WTC11 (cell line): ENCODE results near the gene JUP. TPM values are rescaled to one million over a fixed set of nuclear protein-coding genes. Genes with fewer than 3 reads are reported as not detected.

Source experiments
- ATAC-seq: fragments of 200-7000 bp; cut with Tn5 transposase; 2 replicates; pipeline ENCODE4 v1.10.0; 2021; ENCODE audit warnings: mild to moderate bottlenecking, moderate library complexity
- CTCF ChIA-PET: fragments of 300-600 bp; sonication (Branson Sonifier 250); formaldehyde crosslinking; loops from one replicate; lab custom pipeline; 2021; ENCODE audit warnings: antibody characterized with exemption; lab: Charles Lee
- POLR2A ChIA-PET: fragments of 350-600 bp; sonication (Branson Sonifier 250); formaldehyde crosslinking; loops from one replicate; lab custom pipeline; 2021; ENCODE audit warnings: antibody characterized with exemption; lab: Charles Lee
- DNase-seq: peaks from one replicate; pipeline ENCODE4 v3.0.0; 2021; ENCODE audit warnings: low spot score
- H3K27ac Mint-ChIP-seq: 2 replicates; pipeline ENCODE4 v1.8.0; 2021; ENCODE audit warnings: mixed read lengths
- H3K27me3 Mint-ChIP-seq: 2 replicates; pipeline ENCODE4 v1.8.0; 2021; ENCODE audit warnings: low read depth, mild to moderate bottlenecking, moderate library complexity, mixed read lengths
- H3K36me3 Mint-ChIP-seq: 2 replicates; pipeline ENCODE4 v1.8.0; 2021; ENCODE audit warnings: mixed read lengths
- H3K4me1 Mint-ChIP-seq: 2 replicates; pipeline ENCODE4 v1.8.0; 2022; ENCODE audit warnings: mixed read lengths
- H3K4me3 Mint-ChIP-seq: 2 replicates; pipeline ENCODE4 v1.8.0; 2021; ENCODE audit warnings: mild to moderate bottlenecking, moderate library complexity, mixed read lengths
- H3K9me3 Mint-ChIP-seq: 2 replicates; pipeline ENCODE4 v1.8.0; 2021; ENCODE audit warnings: mixed read lengths
- CREB1 ChIP-seq: sonication (generic); formaldehyde crosslinking; IDR thresholded peaks from 2 replicates; pipeline ENCODE4 v1.8.0; 2023; ENCODE audit warnings: mild to moderate bottlenecking, missing genetic modification reagents
- FOXK1 ChIP-seq: sonication (generic); formaldehyde crosslinking; IDR thresholded peaks from 2 replicates; pipeline ENCODE4 v1.8.0; 2022; ENCODE audit warnings: mild to moderate bottlenecking, moderate library complexity, missing genetic modification reagents
- FOXP1 ChIP-seq: sonication (generic); formaldehyde crosslinking; IDR thresholded peaks from 2 replicates; pipeline ENCODE4 v1.8.0; 2022; ENCODE audit warnings: missing genetic modification reagents, mild to moderate bottlenecking, moderate library complexity, borderline replicate concordance
- GABPB1 ChIP-seq: sonication (generic); formaldehyde crosslinking; IDR thresholded peaks from 2 replicates; pipeline ENCODE4 v1.8.1; 2023; ENCODE audit warnings: mild to moderate bottlenecking, missing genetic modification reagents
- GTF2I ChIP-seq: fragments of 250-450 bp; sonication (Bioruptor Pico); conservative IDR thresholded peaks from 2 replicates; pipeline ENCODE4 v1.4.0; 2021; ENCODE audit warnings: mild to moderate bottlenecking
- HMGA2 ChIP-seq: fragments of 250-450 bp; sonication (Bioruptor Pico); IDR thresholded peaks from 2 replicates; pipeline ENCODE4 v1.4.0; 2021; ENCODE audit warnings: mild to moderate bottlenecking, moderate library complexity
- IRF2 ChIP-seq: sonication (generic); formaldehyde crosslinking; IDR thresholded peaks from 2 replicates; pipeline ENCODE4 v1.8.0; 2022; ENCODE audit warnings: low read depth, missing genetic modification reagents, borderline replicate concordance
- MLX ChIP-seq: sonication (generic); formaldehyde crosslinking; IDR thresholded peaks from 2 replicates; pipeline ENCODE4 v1.8.1; 2023; ENCODE audit warnings: mild to moderate bottlenecking, missing genetic modification reagents, moderate library complexity
- MYBL2 ChIP-seq: sonication (generic); formaldehyde crosslinking; IDR thresholded peaks from 2 replicates; pipeline ENCODE4 v1.8.1; 2023; ENCODE audit warnings: mild to moderate bottlenecking, moderate library complexity, missing genetic modification reagents
- NFE2L1 ChIP-seq: sonication (generic); formaldehyde crosslinking; IDR thresholded peaks from 2 replicates; pipeline ENCODE4 v1.8.1; 2023; ENCODE audit warnings: missing genetic modification reagents
- PRRX2 ChIP-seq: fragments of 250-450 bp; sonication (Bioruptor Pico); IDR thresholded peaks from 2 replicates; pipeline ENCODE4 v1.8.0; 2021; ENCODE audit warnings: mild to moderate bottlenecking
- RELA ChIP-seq: sonication (generic); formaldehyde crosslinking; IDR thresholded peaks from 2 replicates; pipeline ENCODE4 v1.8.1; 2022; ENCODE audit warnings: missing genetic modification reagents, mild to moderate bottlenecking, borderline replicate concordance
- SMAD3 ChIP-seq: sonication (generic); formaldehyde crosslinking; IDR thresholded peaks from 2 replicates; pipeline ENCODE4 v1.8.0; 2022; ENCODE audit warnings: missing genetic modification reagents, mild to moderate bottlenecking, borderline replicate concordance
- TP53 ChIP-seq: sonication (generic); formaldehyde crosslinking; IDR thresholded peaks from 2 replicates; pipeline ENCODE4 v1.8.1; 2023; ENCODE audit warnings: mild to moderate bottlenecking, missing genetic modification reagents
- ZNF396 ChIP-seq: fragments of 250-450 bp; sonication (Bioruptor Pico); IDR thresholded peaks from 2 replicates; pipeline ENCODE4 v1.8.0; 2021; ENCODE audit warnings: mild to moderate bottlenecking, moderate library complexity, borderline replicate concordance
- ZNF671 ChIP-seq: fragments of 250-450 bp; sonication (Bioruptor Pico); IDR thresholded peaks from 2 replicates; pipeline ENCODE4 v1.8.0; 2021; ENCODE audit warnings: mild to moderate bottlenecking
- total RNA-seq: library from RNA; stranded (reverse); gene quantifications from 3 replicates; pipeline ENCODE4 v1.2.3, GENCODE V29; 2021
- TF ChIP-seq, protein P1 (sequence below): sonication (generic); formaldehyde crosslinking; IDR thresholded peaks from 2 replicates; pipeline ENCODE4 v1.8.1; 2022; ENCODE audit warnings: mild to moderate bottlenecking, missing genetic modification reagents, moderate library complexity, borderline replicate concordance
- TF ChIP-seq, protein P2 (sequence below): sonication (generic); formaldehyde crosslinking; IDR thresholded peaks from 2 replicates; pipeline ENCODE4 v1.8.1; 2023; ENCODE audit warnings: mild to moderate bottlenecking, missing genetic modification reagents
- TF ChIP-seq, protein P3 (sequence below): sonication (generic); formaldehyde crosslinking; conservative IDR thresholded peaks from 2 replicates; pipeline ENCODE4 v1.8.1; 2022; ENCODE audit warnings: mild to moderate bottlenecking, missing genetic modification reagents
- TF ChIP-seq, protein P4 (sequence below): sonication (generic); formaldehyde crosslinking; IDR thresholded peaks from 2 replicates; pipeline ENCODE4 v1.8.0; 2022; ENCODE audit warnings: mild to moderate bottlenecking, missing genetic modification reagents
- TF ChIP-seq, protein P5 (sequence below): sonication (generic); formaldehyde crosslinking; IDR thresholded peaks from 2 replicates; pipeline ENCODE4 v1.8.1; 2022; ENCODE audit warnings: missing genetic modification reagents, borderline replicate concordance
- TF ChIP-seq, protein P6 (sequence below): fragments of 250-450 bp; sonication (Bioruptor Pico); IDR thresholded peaks from 2 replicates; pipeline ENCODE4 v1.9.0; 2021; ENCODE audit warnings: moderate library complexity, mild to moderate bottlenecking, inconsistent platforms, borderline replicate concordance
- TF ChIP-seq, protein P7 (sequence below): sonication (generic); formaldehyde crosslinking; IDR thresholded peaks from 2 replicates; pipeline ENCODE4 v1.8.1; 2023; ENCODE audit warnings: mild to moderate bottlenecking, missing genetic modification reagents

Gene JUP
- total RNA-seq, 1 experiment from 2014 or later = 103 TPM

DNA sequence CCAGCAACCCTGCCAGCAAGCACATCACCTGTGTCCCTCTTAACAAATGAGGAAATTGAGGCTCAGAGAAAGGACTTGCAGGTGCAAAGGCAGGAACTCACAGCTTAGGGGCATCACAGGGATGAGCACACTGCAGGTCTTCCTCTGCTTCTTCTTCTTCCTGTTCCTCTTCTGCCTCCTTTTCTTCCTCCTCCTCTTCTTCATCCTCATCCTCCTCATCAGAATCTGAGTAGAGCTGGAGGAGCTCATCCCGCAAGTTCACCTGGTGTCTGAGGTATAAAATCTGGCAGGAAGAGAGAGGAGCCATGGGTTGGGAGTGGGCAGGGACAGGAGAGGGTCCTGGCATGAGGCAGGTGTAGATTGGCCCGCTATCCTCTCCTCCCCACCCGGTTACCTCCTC is 54.7 kb downstream of the JUP start (continued):
- TF ChIP-seq, protein P1, sequence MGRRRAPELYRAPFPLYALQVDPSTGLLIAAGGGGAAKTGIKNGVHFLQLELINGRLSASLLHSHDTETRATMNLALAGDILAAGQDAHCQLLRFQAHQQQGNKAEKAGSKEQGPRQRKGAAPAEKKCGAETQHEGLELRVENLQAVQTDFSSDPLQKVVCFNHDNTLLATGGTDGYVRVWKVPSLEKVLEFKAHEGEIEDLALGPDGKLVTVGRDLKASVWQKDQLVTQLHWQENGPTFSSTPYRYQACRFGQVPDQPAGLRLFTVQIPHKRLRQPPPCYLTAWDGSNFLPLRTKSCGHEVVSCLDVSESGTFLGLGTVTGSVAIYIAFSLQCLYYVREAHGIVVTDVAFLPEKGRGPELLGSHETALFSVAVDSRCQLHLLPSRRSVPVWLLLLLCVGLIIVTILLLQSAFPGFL (CRISPR knock-in tag) = no peak
- TF ChIP-seq, protein P2, sequence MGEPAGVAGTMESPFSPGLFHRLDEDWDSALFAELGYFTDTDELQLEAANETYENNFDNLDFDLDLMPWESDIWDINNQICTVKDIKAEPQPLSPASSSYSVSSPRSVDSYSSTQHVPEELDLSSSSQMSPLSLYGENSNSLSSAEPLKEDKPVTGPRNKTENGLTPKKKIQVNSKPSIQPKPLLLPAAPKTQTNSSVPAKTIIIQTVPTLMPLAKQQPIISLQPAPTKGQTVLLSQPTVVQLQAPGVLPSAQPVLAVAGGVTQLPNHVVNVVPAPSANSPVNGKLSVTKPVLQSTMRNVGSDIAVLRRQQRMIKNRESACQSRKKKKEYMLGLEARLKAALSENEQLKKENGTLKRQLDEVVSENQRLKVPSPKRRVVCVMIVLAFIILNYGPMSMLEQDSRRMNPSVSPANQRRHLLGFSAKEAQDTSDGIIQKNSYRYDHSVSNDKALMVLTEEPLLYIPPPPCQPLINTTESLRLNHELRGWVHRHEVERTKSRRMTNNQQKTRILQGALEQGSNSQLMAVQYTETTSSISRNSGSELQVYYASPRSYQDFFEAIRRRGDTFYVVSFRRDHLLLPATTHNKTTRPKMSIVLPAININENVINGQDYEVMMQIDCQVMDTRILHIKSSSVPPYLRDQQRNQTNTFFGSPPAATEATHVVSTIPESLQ (CRISPR knock-in tag) = no peak
- TF ChIP-seq FOXK1 (CRISPR knock-in tag) = no peak

DNA sequence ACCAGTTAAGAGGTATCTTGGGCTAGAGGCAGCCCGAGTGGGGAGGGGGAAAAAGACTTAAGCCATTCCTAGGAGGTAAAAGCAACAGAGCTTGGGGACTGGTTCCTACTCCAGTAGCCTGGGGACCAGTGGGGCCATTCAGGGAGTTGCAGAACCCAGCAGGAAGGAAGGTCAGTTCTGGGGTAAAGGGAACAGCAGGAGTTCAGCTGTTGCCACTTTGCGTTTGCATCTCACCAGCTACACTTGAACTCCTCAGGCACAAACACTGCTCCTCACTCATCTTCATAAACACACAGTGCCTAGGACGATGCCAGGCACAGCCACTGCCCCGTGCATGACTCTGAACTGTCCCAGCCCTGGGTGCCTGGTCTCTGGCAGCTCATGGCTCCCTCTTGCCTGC is 56.0 kb downstream of the JUP start:
- DNase-seq (no peak), ATAC-seq (no peak)
- H3K4me1 Mint-ChIP-seq = peaks cover 7% of the 10 kb centered on the region; the same call in 1 of the 2 replicates

DNA sequence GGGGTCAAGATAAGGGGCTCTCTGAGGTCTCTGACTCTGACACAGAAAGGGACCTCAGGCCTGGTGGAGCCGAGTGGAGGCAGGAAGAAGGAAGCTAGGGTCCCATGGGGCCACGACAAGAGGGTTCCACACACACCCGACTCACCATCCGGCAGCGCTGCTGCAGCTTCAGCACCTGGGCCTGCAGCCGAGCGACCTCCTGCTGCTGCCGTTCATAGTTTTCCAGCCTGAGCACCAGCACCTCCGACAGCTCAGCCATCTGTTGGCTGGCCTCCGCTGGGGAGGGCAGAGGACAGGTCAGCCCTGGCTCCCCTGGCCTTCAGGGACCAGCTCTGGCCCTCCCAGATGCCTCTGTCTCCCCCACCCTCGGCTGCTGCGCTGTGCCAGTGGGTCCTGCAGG is 58.5 kb downstream of the JUP start:
- ChIA-PET CTCF (interaction anchor here (1.3 to 2.6 kb wide), 2 partner anchors 32 to 59 kb away, joined by 4 to 5 read pairs; partner anchors contain the start of gene JUP), POLR2A (interaction anchor here (1.2 kb wide), 1 partner anchor 39 kb away, joined by 3 read pairs; the partner anchor contains the start of gene EIF1)
- Mint-ChIP-seq H3K4me1 (0 out of 2 replicates have a peak, but pooled peaks cover 9% of the 10 kb centered on the region), H3K4me3 (no peak overlapping the region), H3K27ac (no peak overlapping the region), H3K9me3 (no peaks in the 10 kb centered on the region), H3K36me3 (no peaks in the 10 kb centered on the region)
- no peak for DNase-seq
- ATAC-seq = no peak
- no peak for TF ChIP-seq ZNF671 (CRISPR knock-in tag)
- TF ChIP-seq MYBL2 = no peak
- TF ChIP-seq, protein P3, sequence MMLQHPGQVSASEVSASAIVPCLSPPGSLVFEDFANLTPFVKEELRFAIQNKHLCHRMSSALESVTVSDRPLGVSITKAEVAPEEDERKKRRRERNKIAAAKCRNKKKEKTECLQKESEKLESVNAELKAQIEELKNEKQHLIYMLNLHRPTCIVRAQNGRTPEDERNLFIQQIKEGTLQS (CRISPR knock-in tag) = no peak
- TF ChIP-seq ZNF396 = no peak
- no peak for TF ChIP-seq HMGA2 (CRISPR knock-in tag)
- TF ChIP-seq, protein P4, sequence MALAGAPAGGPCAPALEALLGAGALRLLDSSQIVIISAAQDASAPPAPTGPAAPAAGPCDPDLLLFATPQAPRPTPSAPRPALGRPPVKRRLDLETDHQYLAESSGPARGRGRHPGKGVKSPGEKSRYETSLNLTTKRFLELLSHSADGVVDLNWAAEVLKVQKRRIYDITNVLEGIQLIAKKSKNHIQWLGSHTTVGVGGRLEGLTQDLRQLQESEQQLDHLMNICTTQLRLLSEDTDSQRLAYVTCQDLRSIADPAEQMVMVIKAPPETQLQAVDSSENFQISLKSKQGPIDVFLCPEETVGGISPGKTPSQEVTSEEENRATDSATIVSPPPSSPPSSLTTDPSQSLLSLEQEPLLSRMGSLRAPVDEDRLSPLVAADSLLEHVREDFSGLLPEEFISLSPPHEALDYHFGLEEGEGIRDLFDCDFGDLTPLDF (CRISPR knock-in tag) = no peak
- TF ChIP-seq, protein P5, sequence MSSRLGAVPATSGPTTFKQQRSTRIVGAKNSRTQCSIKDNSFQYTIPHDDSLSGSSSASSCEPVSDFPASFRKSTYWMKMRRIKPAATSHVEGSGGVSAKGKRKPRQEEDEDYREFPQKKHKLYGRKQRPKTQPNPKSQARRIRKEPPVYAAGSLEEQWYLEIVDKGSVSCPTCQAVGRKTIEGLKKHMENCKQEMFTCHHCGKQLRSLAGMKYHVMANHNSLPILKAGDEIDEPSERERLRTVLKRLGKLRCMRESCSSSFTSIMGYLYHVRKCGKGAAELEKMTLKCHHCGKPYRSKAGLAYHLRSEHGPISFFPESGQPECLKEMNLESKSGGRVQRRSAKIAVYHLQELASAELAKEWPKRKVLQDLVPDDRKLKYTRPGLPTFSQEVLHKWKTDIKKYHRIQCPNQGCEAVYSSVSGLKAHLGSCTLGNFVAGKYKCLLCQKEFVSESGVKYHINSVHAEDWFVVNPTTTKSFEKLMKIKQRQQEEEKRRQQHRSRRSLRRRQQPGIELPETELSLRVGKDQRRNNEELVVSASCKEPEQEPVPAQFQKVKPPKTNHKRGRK (CRISPR knock-in tag) = no peak
- no peak for TF ChIP-seq NFE2L1 (CRISPR knock-in tag)
- TF ChIP-seq, all 79 proteins: peak for 0
- H3K27me3 Mint-ChIP-seq = peaks cover 27% of the 10 kb centered on the region

More for the DNA sequence above, 56.0 kb downstream of the JUP start:
- Mint-ChIP-seq H3K36me3 (no peaks in the 10 kb centered on the region), H3K4me3 (no peak overlapping the region), H3K27me3 (peaks cover 50% of the 10 kb centered on the region), H3K27ac (no peak overlapping the region), H3K9me3 (no peaks in the 10 kb centered on the region)
- ChIA-PET POLR2A (interaction anchor here (1.1 kb wide), 1 partner anchor 229 kb away, joined by 3 read pairs; no protein-coding TSS in a partner anchor), CTCF (interaction anchor here (1.3 to 2.8 kb wide), 3 partner anchors 34 to 56 kb away, joined by 3 to 13 read pairs (median 8); partner anchors contain the start of gene JUP)
- TF ChIP-seq SMAD3 (CRISPR knock-in tag) = no peak
- no peak for TF ChIP-seq MLX (CRISPR knock-in tag)
- no peak for TF ChIP-seq IRF2
- TF ChIP-seq, protein P4 (CRISPR knock-in tag) = no peak
- no peak for TF ChIP-seq FOXP1 (CRISPR knock-in tag)
- TF ChIP-seq RELA (CRISPR knock-in tag) = no peak
- TF ChIP-seq, protein P6, sequence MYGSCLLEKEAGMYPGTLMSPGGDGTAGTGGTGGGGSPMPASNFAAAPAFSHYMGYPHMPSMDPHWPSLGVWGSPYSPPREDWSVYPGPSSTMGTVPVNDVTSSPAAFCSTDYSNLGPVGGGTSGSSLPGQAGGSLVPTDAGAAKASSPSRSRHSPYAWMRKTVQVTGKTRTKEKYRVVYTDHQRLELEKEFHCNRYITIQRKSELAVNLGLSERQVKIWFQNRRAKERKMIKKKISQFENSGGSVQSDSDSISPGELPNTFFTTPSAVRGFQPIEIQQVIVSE (CRISPR knock-in tag) = no peak
- TF ChIP-seq ZNF396 = no peak
- TF ChIP-seq PRRX2 = no peak
- TF ChIP-seq, protein P7, sequence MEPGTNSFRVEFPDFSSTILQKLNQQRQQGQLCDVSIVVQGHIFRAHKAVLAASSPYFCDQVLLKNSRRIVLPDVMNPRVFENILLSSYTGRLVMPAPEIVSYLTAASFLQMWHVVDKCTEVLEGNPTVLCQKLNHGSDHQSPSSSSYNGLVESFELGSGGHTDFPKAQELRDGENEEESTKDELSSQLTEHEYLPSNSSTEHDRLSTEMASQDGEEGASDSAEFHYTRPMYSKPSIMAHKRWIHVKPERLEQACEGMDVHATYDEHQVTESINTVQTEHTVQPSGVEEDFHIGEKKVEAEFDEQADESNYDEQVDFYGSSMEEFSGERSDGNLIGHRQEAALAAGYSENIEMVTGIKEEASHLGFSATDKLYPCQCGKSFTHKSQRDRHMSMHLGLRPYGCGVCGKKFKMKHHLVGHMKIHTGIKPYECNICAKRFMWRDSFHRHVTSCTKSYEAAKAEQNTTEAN = no peak
- no peak for TF ChIP-seq ZNF671 (CRISPR knock-in tag)
- no peak for TF ChIP-seq GABPB1 (CRISPR knock-in tag)
- TF ChIP-seq GTF2I (CRISPR knock-in tag) = no peak
- no peak for TF ChIP-seq CREB1 (CRISPR knock-in tag)
- TF ChIP-seq TP53 (CRISPR knock-in tag) = no peak
- TF ChIP-seq HMGA2 (CRISPR knock-in tag) = no peak
